T-helper 17 cell (primary cell): ENCODE measurements around the gene DGLUCY. TPM values are rescaled to one million over a fixed set of nuclear protein-coding genes. Genes with fewer than 3 reads are reported as not detected.
"Not testable (repeated sequence)": the region's sequence is repeated elsewhere in the genome, so short reads cannot be mapped to it uniquely, and the experiment has no call there.

Experiments
- ATAC-seq: fragments of 150-1000 bp; cut with Tn5 transposase; 2 replicates; pipeline ENCODE4 v1.10.0; 2021; ENCODE audit warnings: mild to moderate bottlenecking, moderate library complexity
- DNase-seq, 3 donors: peaks; one replicate each; pipeline versions ENCODE4 v3.0.0 to v3.0.0-alpha.2; 2020 to 2021
- H3K9me3 ChIP-seq: one replicate; pipeline ENCODE4 v1.7.0; 2013; ENCODE audit warnings: low read length, mild to moderate bottlenecking; ENCODE audit not compliant: control insufficient read depth, poor library complexity, severe bottlenecking
- H3K27ac Mint-ChIP-seq: one replicate; pipeline ENCODE4 v1.8.0; 2022; ENCODE audit warnings: mild to moderate bottlenecking, moderate library complexity, mixed read lengths
- H3K27me3 Mint-ChIP-seq: one replicate; pipeline ENCODE4 v1.8.0; 2022; ENCODE audit warnings: mixed read lengths
- H3K36me3 Mint-ChIP-seq: one replicate; pipeline ENCODE4 v1.8.0; 2022; ENCODE audit warnings: low read depth, mixed read lengths
- H3K4me1 Mint-ChIP-seq: one replicate; pipeline ENCODE4 v1.8.0; 2022; ENCODE audit warnings: mild to moderate bottlenecking, mixed read lengths
- H3K4me3 Mint-ChIP-seq: one replicate; pipeline ENCODE4 v1.8.0; 2022; ENCODE audit warnings: mild to moderate bottlenecking, moderate library complexity, mixed read lengths
- total RNA-seq, 4 donors: library from RNA in 2 of 4; stranded (reverse) in 2 of 4; gene quantifications; one replicate each; pipeline ENCODE4 v1.2.3 and lab custom pipeline; 2022 to 2026

The DGLUCY gene
- total RNA-seq: 10 to 100 TPM; 81.7 to 86.0 TPM
- total RNA-seq (lab: John Stamatoyannopoulos, UW): 76.3 to 93.9 reads per million in 2 donors

- Mint-ChIP-seq H3K27ac (peak within 1 kb of the TSS; percentile 98), H3K27me3 (no peaks in the 10 kb centered on the region), H3K36me3 (peaks cover 4% of the 10 kb centered on the region), H3K4me1 (peaks cover 56% of the 10 kb centered on the region), H3K4me3 (peak within 1 kb of the TSS; percentile 98)
- ATAC-seq: peak; percentile 79
- DNase-seq: peak in 2 of 3 donors; percentile 33 to 42
- no peaks in the 10 kb centered on the region for H3K9me3 ChIP-seq
Measured at GRCh38 chr14:91113829-91114078, at the start of gene DGLUCY. DGLUCY (plus strand) TSS chr14:91114073; CDS start chr14:91160295, 46,222 bp downstream.

- Mint-ChIP-seq H3K27ac (no peak overlapping the region), H3K4me3 (peak overlapping the region; percentile 67), H3K27me3 (no peaks in the 10 kb centered on the region), H3K36me3 (peaks cover 2% of the 10 kb centered on the region), H3K4me1 (peaks cover 54% of the 10 kb centered on the region)
- no peak for DNase-seq
- H3K9me3 ChIP-seq: no peaks in the 10 kb centered on the region
- no peak for ATAC-seq
Measured at GRCh38 chr14:91065266-91065665, 48.6 kb upstream of the DGLUCY start.

GRCh38 chr14:91067186-91067585, 46.7 kb upstream of the DGLUCY start:
- Mint-ChIP-seq H3K36me3 (peaks cover 2% of the 10 kb centered on the region), H3K27ac (no peak overlapping the region), H3K4me1 (peaks cover 54% of the 10 kb centered on the region), H3K27me3 (no peaks in the 10 kb centered on the region), H3K4me3 (no peak overlapping the region)
- H3K9me3 ChIP-seq: no peaks in the 10 kb centered on the region
- DNase-seq (no peak), ATAC-seq (peak; percentile 50)

GRCh38 chr14:91068642-91069041, 45.2 kb upstream of the DGLUCY start:
- H3K9me3 ChIP-seq: no peaks in the 10 kb centered on the region
- Mint-ChIP-seq H3K4me1 (peaks cover 44% of the 10 kb centered on the region), H3K27ac (no peak overlapping the region), H3K27me3 (no peaks in the 10 kb centered on the region), H3K36me3 (peaks cover 2% of the 10 kb centered on the region), H3K4me3 (peak overlapping the region; percentile 55)
- peak; percentile 52 for ATAC-seq
- no peak for DNase-seq

- Mint-ChIP-seq H3K27ac (no peak overlapping the region), H3K27me3 (no peaks in the 10 kb centered on the region), H3K4me3 (no peak overlapping the region), H3K36me3 (peaks cover 2% of the 10 kb centered on the region), H3K4me1 (peaks cover 36% of the 10 kb centered on the region)
- no peak for ATAC-seq
- H3K9me3 ChIP-seq: no peaks in the 10 kb centered on the region
- no peak for DNase-seq
Measured at GRCh38 chr14:91070572-91070971, 43.3 kb upstream of the DGLUCY start.

- no peaks in the 10 kb centered on the region for H3K9me3 ChIP-seq
- no peak for ATAC-seq
- no peak overlapping the region for H3K4me3 Mint-ChIP-seq
- no peak overlapping the region for H3K27ac Mint-ChIP-seq
- H3K36me3 Mint-ChIP-seq: peaks cover 2% of the 10 kb centered on the region
- H3K27me3 Mint-ChIP-seq: no peaks in the 10 kb centered on the region
- DNase-seq: no peak
- H3K4me1 Mint-ChIP-seq: peaks cover 32% of the 10 kb centered on the region
Measured at GRCh38 chr14:91075553-91075952, 38.3 kb upstream of the DGLUCY start.

- H3K9me3 ChIP-seq: no peaks in the 10 kb centered on the region
- no peaks in the 10 kb centered on the region for H3K27me3 Mint-ChIP-seq
- peak overlapping the region; percentile 81 for H3K4me3 Mint-ChIP-seq
- H3K27ac Mint-ChIP-seq: peak overlapping the region; percentile 91
- peak in 1 of 3 donors; percentile 15 for DNase-seq
- peaks cover 32% of the 10 kb centered on the region for H3K4me1 Mint-ChIP-seq
- peaks cover 2% of the 10 kb centered on the region for H3K36me3 Mint-ChIP-seq
- peak; percentile 100 for ATAC-seq
Measured at GRCh38 chr14:91078095-91078737, 35.7 kb upstream of the DGLUCY start.

GRCh38 chr14:91080071-91080470, 33.8 kb upstream of the DGLUCY start:
- Mint-ChIP-seq H3K4me1 (peaks cover 33% of the 10 kb centered on the region), H3K4me3 (no peak overlapping the region), H3K27ac (no peak overlapping the region), H3K27me3 (no peaks in the 10 kb centered on the region), H3K36me3 (peaks cover 2% of the 10 kb centered on the region)
- no peak for ATAC-seq
- H3K9me3 ChIP-seq: no peaks in the 10 kb centered on the region
- no peak for DNase-seq

GRCh38 chr14:91082282-91082681, 31.6 kb upstream of the DGLUCY start:
- Mint-ChIP-seq H3K27me3 (peaks cover 2% of the 10 kb centered on the region), H3K27ac (no peak overlapping the region), H3K4me1 (peaks cover 23% of the 10 kb centered on the region), H3K36me3 (peaks cover 2% of the 10 kb centered on the region), H3K4me3 (no peak overlapping the region)
- ATAC-seq (no peak), DNase-seq (no peak)
- no peaks in the 10 kb centered on the region for H3K9me3 ChIP-seq

GRCh38 chr14:91084516-91084915, 29.4 kb upstream of the DGLUCY start:
- ATAC-seq: no peak
- peaks cover 7% of the 10 kb centered on the region for H3K27me3 Mint-ChIP-seq
- H3K4me3 Mint-ChIP-seq: no peak overlapping the region
- peaks cover 2% of the 10 kb centered on the region for H3K36me3 Mint-ChIP-seq
- H3K9me3 ChIP-seq: no peaks in the 10 kb centered on the region
- no peak for DNase-seq
- H3K27ac Mint-ChIP-seq: no peak overlapping the region
- H3K4me1 Mint-ChIP-seq: peaks cover 17% of the 10 kb centered on the region

GRCh38 chr14:91087470-91087869, 26.4 kb upstream of the DGLUCY start:
- H3K27me3 Mint-ChIP-seq, H3K27ac Mint-ChIP-seq, H3K9me3 ChIP-seq, DNase-seq, ATAC-seq, H3K4me3 Mint-ChIP-seq, H3K36me3 Mint-ChIP-seq: not testable (repeated sequence)
- H3K4me1 Mint-ChIP-seq: peaks cover 11% of the 10 kb centered on the region

GRCh38 chr14:91088585-91089235, 25.2 kb upstream of the DGLUCY start:
- Mint-ChIP-seq H3K36me3 (peaks cover 4% of the 10 kb centered on the region), H3K27ac (no peak overlapping the region), H3K27me3 (peaks cover 7% of the 10 kb centered on the region), H3K4me3 (no peak overlapping the region), H3K4me1 (peaks cover 11% of the 10 kb centered on the region)
- H3K9me3 ChIP-seq: no peaks in the 10 kb centered on the region
- ATAC-seq (no peak), DNase-seq (no peak)

- Mint-ChIP-seq H3K4me1 (peaks cover 8% of the 10 kb centered on the region), H3K36me3 (peaks cover 4% of the 10 kb centered on the region), H3K27me3 (peaks cover 7% of the 10 kb centered on the region), H3K27ac (no peak overlapping the region), H3K4me3 (no peak overlapping the region)
- ATAC-seq (no peak), DNase-seq (no peak)
- H3K9me3 ChIP-seq: no peaks in the 10 kb centered on the region
Measured at GRCh38 chr14:91089958-91090535, 23.8 kb upstream of the DGLUCY start.

- no peaks in the 10 kb centered on the region for H3K9me3 ChIP-seq
- DNase-seq (no peak), ATAC-seq (no peak)
- H3K27me3 Mint-ChIP-seq: peaks cover 7% of the 10 kb centered on the region
- peaks cover 5% of the 10 kb centered on the region for H3K4me1 Mint-ChIP-seq
- H3K4me3 Mint-ChIP-seq: no peak overlapping the region
- no peak overlapping the region for H3K27ac Mint-ChIP-seq
- peaks cover 4% of the 10 kb centered on the region for H3K36me3 Mint-ChIP-seq
Measured at GRCh38 chr14:91090743-91091142, 23.1 kb upstream of the DGLUCY start.
